Activated CD4-positive, alpha-beta T cell treated with anti-CD3 and anti-CD28 coated beads, Interleukin-2, amount 50 U/mL, for 48 hours (primary cell): ENCODE data around the gene RBM10.

Experiments used
- DNase-seq, 2 experiments: peaks; one replicate each; pipeline ENCODE4 v3.0.0-alpha.2; 2020

The RBM10 gene

GRCh38 chrX:47178337-47178736 is 33.3 kb downstream of the RBM10 start:
- no peak for DNase-seq

GRCh38 chrX:47179221-47179927 is 34.4 kb downstream of the RBM10 start:
- no peak for DNase-seq

GRCh38 chrX:47179928-47180255 is 34.9 kb downstream of the RBM10 start:
- DNase-seq, result no peak

GRCh38 chrX:47180346-47180745 is 35.3 kb downstream of the RBM10 start:
- DNase-seq, result no peak

- no peak for DNase-seq
Measured at GRCh38 chrX:47181301-47181700, 36.3 kb downstream of the RBM10 start.

- DNase-seq, result no peak
Measured at GRCh38 chrX:47182106-47182700, 37.2 kb downstream of the RBM10 start.

- no peak for DNase-seq
Measured at GRCh38 chrX:47184486-47184885, 39.5 kb downstream of the RBM10 start.

- DNase-seq, result no peak
Measured at GRCh38 chrX:47185241-47185640, 40.2 kb downstream of the RBM10 start.

- no peak for DNase-seq
Measured at GRCh38 chrX:47186096-47186740, 41.2 kb downstream of the RBM10 start.

- DNase-seq, result no peak
Measured at GRCh38 chrX:47187106-47187677, 42.2 kb downstream of the RBM10 start.

- DNase-seq, result no peak
Measured at GRCh38 chrX:47189906-47190305, 44.9 kb downstream of the RBM10 start.

GRCh38 chrX:47190445-47191269 is 45.6 kb downstream of the RBM10 start:
- DNase-seq, result peak; percentile 79 to 85

GRCh38 chrX:47191331-47191730 is 46.3 kb downstream of the RBM10 start:
- DNase-seq, result peak; percentile 37 to 52

GRCh38 chrX:47191806-47192401 is 46.9 kb downstream of the RBM10 start:
- DNase-seq, result no peak

GRCh38 chrX:47193475-47194193 is 48.6 kb downstream of the RBM10 start, which contains the start of gene UBA1:
Gene UBA1, plus strand, starts transcription at chrX:47193829. Its CDS starts 4,974 bp downstream, at chrX:47198803.
- DNase-seq, result peak; percentile 89 to 92

GRCh38 chrX:47194194-47194787 is 49.3 kb downstream of the RBM10 start:
- DNase-seq, result no peak

- DNase-seq, result no peak
Measured at GRCh38 chrX:47196098-47196497, 51.1 kb downstream of the RBM10 start.

- no peak for DNase-seq
Measured at GRCh38 chrX:47197526-47197925, 52.5 kb downstream of the RBM10 start.

- DNase-seq, result no peak
Measured at GRCh38 chrX:47198026-47198686, 53.1 kb downstream of the RBM10 start.

GRCh38 chrX:47198687-47199080 is 53.7 kb downstream of the RBM10 start:
- no peak for DNase-seq

- no peak for DNase-seq
Measured at GRCh38 chrX:47199286-47199685, 54.3 kb downstream of the RBM10 start.
